Transverse colon (tissue), 4 donors: Measurements from ENCODE around the gene SLFNL1.

Experiments
- POLR2A ChIP-seq: fragments of 450-650 bp; IDR thresholded peaks from one replicate; pipeline ENCODE4 v1.6.1; 2016; ENCODE audit warnings: antibody characterized with exemption, mild to moderate bottlenecking, moderate library complexity
- POLR2AphosphoS5 ChIP-seq, 3 donors: sonication (generic); formaldehyde crosslinking; IDR thresholded peaks; one replicate each; pipeline ENCODE4 v1.6.1; 2016; ENCODE audit warnings: antibody characterized with exemption in 3 of 3
- TF ChIP-seq, protein P1 (sequence below), 5 experiments: fragments of 200-600 bp in 3 of 5; fragments of 450-650 bp in 2 of 5; sonication (generic) in 3 of 5; IDR thresholded peaks; 1 replicate in 2 of 5; 2 replicates in 3 of 5; pipeline ENCODE4 v1.5.1; 2016 to 2017; ENCODE audit warnings: antibody characterized with exemption in 5 of 5, inconsistent platforms in 3 of 5, mild to moderate bottlenecking in 2 of 5, moderate library complexity in 1 of 5

GRCh38 chr1:40981691-40982448 is 39.7 kb downstream of the SLFNL1 start:
- TF ChIP-seq, protein P1, sequence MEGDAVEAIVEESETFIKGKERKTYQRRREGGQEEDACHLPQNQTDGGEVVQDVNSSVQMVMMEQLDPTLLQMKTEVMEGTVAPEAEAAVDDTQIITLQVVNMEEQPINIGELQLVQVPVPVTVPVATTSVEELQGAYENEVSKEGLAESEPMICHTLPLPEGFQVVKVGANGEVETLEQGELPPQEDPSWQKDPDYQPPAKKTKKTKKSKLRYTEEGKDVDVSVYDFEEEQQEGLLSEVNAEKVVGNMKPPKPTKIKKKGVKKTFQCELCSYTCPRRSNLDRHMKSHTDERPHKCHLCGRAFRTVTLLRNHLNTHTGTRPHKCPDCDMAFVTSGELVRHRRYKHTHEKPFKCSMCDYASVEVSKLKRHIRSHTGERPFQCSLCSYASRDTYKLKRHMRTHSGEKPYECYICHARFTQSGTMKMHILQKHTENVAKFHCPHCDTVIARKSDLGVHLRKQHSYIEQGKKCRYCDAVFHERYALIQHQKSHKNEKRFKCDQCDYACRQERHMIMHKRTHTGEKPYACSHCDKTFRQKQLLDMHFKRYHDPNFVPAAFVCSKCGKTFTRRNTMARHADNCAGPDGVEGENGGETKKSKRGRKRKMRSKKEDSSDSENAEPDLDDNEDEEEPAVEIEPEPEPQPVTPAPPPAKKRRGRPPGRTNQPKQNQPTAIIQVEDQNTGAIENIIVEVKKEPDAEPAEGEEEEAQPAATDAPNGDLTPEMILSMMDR (IDR thresholded peaks at IDR 0.05): no peak
- TF ChIP-seq POLR2AphosphoS5 (IDR thresholded peaks at IDR 0.05) (no peak), POLR2A (no peak)
